ENCODE results near the gene GRIN1.
"Not testable (repeated sequence)": the region's sequence is repeated elsewhere in the genome, so short reads cannot be mapped to it uniquely, and the experiment has no call there.

The GRIN1 gene

DNA sequence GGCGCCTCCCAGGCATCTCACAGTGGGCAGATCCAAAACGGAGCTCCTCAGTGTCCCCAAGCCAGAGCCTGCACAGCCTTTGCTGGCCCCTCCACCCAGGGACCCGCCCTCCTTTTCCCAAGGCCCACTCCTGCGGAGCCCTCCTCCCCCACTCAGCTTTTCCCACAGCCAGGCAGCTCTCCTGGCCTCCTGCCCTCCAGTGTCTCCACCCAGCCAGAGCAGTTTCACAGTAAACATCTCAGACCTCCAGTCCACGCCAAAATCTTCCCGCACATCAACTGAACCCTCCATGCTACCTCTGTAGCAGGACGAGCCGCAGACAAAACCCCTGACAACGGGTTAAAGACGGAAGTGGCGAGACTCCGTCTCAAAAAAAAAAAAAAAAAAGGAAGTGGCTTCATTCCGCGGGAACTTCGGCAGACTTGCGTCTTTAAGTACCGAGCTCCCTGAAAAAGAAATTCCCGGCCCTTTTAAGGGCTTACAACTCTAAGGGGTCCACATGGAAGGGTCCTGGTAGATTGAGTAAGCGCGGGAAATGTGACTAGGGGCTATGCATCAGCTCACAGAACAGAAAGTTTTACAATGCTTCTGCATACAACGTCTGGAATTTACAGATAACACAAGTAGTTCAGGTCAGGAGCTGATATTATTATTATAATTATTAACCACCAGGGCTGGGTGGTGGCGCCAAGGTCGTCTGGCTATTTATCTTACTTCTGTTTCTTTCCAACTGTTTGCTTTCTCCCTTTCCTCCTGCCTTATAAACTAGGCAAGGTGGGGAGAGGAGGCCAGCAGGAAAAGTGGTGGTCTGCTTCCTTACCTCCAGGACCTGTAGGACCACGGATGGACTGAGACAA is 11.4 kb upstream of the GRIN1 start:
- in situ Hi-C loops (cut with MboI; ENCODE audit: low sequenced_read_pairs): no loop called here

DNA sequence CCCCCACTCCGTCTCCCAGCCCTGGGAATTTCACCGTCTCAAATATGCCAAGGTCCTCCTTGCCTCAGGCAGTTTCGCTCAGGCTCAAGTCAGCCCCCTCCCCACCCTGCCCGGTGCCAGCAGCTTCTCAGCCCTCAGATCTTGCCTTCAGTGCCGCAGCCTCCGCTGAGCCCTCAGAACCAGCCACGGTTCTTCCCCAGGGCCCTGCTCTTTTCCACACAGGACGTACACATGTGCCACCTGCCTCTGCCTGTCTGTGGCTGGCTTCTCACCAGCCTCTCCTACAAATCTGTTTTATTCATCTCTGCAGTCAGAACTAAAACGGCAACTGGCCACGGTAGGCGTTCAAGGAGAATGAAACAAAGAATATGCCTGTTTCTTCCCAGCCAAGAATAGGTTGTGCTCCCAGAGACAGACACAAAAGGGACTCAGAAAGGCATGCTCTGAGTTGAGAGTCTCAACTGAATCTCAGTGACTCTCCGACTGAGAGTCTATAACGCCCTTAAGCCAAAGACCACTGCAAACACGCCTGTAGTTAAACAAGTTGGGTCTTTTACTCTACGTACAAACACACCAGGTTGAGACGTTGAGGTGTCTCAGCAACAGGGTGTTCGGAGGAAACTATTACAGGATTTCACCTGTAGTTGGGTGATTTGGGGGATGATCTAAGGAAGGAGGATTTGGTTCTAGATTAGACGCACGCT is 10.6 kb upstream of the GRIN1 start:
- in situ Hi-C loops (cut with MboI; ENCODE audit: low sequenced_read_pairs): no loop called here

DNA sequence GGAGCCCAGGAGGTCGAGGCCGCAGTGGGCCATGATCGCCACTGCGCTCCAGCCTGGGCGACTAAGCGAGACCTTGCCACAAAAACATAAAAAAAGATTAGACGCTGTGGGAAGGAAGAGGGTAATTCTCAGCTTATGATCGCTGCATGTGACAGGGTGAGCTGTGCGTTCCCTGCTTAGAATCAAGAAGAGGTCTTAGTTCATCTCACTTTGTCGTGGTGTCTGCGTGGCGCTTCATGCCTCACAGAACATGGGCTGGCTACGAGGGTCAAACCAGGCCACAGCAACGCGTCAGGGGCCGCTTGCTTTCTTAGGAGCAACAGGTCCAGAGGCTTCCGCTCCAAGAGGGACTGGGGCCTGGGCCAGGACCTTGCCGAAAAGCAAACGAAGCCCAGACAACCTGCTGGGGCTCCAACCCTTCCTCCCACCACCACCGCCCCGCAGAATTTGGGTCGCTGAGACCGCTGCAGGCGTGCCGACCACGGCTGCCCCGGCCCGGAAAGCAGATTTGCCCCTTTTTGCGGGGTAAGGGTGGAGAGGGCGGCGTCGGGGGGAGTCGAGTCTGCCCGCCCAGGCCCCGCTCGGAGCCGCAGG is 10.0 kb upstream of the GRIN1 start:
- in situ Hi-C loops (cut with MboI; ENCODE audit: low sequenced_read_pairs): no loop called here

DNA sequence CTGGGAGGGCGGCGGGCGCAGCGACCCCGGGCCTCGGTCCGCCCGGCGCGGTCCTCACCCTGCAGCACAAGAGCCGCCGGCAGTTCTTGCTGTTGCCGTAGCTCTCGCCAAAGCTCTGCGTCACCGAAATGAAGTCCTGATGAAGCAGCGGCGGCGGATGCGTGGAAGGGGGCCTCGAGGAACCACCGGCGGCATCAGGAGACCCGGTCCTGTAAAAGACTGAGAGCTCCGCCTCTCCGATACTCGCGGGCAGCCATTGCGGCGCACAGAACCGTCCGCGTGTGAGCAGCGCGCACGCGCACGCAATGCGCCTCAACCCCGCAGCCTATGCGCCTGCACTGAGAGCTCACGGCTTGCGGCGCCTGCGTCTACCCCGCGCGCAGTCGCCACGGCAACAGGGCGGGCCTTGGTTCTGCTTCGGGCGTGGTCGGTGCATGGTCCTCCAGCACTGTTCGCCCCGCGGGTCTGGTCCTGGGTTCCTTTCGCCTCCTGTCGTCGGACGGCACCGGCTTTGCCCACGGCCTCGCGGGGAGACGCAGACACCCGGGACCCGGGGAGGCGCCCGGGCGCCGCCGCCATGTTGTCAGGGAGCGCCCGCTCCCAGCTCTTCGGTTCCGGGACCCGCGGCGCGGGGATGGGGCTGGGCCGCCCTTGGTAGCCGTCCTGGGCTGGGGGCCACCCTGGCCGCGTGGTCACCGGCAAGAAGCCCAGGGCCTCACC is 9.3 kb upstream of the GRIN1 start:
- in situ Hi-C loops (cut with MboI; ENCODE audit: low sequenced_read_pairs): no loop called here

DNA sequence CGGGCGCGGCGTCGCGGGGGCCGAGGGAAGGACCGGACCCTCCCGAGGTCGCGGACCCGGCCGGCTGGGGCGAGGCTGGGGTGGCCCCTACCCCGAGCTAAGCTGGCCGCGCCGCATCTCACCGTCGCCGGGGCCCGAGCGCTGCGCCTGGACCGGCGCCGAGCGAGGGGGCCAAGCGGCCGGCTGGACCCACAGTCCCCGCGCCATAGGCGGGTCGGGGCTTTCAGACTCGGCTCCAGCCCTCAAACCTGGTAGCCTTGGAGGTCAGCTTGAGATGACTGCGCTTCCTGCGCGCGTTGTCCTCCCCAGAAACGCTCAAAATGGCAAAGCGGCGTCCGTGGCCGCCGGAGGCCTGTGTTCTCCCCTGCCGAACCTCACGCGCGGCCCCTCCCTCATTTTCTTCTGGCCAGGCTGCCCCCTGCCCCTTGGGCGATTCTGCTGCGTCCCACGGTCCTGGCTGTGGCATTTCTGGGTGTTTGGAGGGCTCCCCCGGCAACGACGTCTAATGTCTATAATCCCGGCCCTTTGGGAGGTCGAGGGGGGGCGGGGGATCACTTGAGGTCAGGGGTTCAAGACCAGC is 8.7 kb upstream of the GRIN1 start:
- in situ Hi-C loops (cut with MboI; ENCODE audit: low sequenced_read_pairs): no loop called here

DNA sequence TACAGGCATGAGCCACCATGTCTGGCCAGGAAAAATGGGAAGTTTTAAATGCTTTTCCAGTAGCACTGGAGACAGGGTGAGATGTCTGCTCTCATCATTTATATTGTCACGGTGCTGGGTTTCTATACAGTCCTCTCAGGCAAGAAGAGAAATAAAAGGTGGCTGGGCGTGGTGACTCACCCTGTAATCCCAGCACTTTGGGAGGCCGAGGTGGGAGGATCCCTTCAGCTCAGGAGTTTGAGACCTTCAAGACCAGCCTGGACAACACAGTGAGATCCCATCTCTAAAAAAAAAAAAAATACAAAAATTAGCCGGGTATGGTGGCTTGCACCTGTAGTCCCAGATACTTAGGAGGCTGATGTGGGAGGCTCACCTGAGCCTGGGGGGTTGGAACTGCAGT is 4.8 kb upstream of the GRIN1 start:
- in situ Hi-C loops (cut with MboI; ENCODE audit: low sequenced_read_pairs): no loop called here

DNA sequence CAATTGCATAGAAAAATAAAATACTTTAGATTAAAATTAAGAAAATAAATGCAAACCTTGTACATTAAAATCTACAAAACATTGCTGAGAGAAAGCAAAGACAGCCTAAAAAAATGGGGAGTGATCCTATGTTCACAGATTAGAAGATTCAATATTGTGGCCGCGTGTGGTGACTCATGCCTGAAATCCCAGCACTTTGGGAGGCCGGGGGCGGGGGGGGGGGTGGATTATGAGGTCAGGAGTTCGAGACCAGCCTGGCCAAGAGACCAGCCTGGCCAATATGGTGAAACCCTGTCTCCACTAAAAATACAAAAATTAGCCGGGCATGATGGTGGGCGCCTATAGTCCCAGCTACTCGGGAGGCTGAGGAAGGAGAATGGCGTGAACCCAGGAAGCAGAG is 3.8 kb upstream of the GRIN1 start:
- in situ Hi-C loops (cut with MboI; ENCODE audit: low sequenced_read_pairs): not testable (repeated sequence)

DNA sequence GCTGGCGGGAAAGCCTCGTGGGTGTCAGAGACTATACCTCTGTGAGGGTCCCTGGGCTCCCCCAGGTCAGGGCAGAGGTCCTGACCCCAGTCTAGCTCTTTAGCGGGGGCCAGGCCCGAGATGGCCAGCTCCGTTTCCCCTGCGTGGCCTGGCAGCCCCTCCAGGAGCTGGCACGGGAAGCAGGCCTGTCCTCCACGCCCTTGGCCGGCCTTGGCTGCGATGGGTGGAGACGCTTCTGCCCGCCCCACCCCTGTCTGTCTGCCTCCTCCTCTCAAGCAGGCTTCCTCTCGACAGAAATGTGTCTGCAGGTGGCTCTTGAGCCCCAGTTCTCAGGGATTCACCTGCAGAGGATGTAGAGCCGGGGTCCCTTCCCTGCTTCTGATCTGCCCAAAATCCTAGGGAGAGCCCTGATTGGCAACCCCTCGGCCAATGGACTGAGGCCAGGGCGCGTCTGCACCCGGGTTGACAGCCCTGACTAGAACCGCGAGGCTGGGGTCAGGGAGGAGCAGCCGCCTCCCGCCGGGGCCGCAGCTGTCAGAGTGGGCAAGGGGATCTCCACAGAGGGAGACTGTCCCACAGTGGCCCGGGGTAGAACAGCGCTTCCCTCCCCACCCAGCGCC is 2.6 kb upstream of the GRIN1 start:
- in situ Hi-C loops (cut with MboI; ENCODE audit: low sequenced_read_pairs): no loop called here

DNA sequence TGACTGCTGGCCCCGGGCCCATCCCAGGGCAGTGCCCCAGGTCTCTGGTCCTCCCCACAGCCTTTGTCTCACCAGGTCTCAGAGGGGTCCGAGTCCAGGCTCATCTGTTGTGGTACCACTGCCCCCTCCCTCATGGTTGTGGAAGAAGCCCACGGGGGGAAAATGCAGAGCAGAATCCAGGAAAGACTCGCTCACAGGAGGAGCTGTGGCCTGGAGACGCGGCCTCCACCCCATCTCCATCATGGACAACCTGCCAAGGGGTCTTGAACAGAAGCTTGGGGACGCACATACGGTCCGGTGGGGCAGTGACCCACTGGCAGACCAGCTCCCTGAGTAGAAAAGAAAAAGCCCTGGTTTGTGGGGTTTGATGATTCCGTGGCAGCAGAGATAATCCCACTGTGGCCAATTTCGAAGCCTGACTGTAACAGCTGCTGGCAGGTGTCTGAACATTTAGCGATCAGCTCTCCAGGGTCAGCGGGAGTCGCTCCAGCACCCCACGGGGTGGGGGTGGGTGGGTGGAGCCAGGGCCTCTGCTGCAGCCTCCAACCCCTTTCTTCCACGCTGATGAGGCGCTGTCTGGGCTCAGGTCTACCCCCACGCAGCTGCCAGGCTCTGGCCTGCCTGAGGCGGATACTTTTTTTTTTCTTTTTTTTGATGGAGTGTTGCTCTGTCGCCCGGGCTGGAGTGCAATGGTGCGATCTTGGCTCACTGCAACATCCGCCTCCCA is 1.9 kb upstream of the GRIN1 start:
- in situ Hi-C loops (cut with MboI; ENCODE audit: low sequenced_read_pairs): no loop called here

DNA sequence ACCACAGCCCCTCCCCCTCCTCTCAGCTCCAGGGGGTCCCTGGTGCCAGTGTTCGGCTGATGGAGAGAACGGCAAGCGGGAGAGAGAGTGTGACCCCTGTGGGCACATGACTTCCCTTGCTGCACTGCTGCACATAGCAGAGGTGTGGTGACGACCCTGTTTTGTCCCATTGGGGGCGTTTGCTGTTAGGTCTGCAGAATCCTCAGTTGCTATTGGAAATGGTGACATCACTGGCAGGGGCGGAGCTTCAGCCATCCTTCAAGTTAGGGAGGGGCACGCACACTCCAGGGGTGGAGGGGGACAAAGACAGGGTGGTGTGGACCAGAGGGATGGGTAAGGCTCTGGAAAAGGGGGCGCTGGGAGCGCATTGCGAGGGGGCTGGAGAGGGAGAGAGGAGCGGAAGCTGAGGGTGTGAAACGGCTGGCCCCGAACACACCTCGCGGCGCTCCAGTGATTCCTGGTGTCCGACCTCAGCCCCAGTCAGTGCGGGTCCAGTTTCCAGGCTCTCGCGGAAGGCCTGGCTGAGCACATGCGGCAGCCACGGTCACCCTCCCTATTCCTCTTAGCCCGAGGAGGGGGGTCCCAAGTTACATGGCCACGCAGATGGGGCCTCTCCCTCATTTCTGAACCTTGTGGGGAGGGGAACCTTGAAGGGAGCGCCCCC is 764 bp upstream of the GRIN1 start:
- in situ Hi-C loops (cut with MboI; ENCODE audit: low sequenced_read_pairs): no loop called here

DNA sequence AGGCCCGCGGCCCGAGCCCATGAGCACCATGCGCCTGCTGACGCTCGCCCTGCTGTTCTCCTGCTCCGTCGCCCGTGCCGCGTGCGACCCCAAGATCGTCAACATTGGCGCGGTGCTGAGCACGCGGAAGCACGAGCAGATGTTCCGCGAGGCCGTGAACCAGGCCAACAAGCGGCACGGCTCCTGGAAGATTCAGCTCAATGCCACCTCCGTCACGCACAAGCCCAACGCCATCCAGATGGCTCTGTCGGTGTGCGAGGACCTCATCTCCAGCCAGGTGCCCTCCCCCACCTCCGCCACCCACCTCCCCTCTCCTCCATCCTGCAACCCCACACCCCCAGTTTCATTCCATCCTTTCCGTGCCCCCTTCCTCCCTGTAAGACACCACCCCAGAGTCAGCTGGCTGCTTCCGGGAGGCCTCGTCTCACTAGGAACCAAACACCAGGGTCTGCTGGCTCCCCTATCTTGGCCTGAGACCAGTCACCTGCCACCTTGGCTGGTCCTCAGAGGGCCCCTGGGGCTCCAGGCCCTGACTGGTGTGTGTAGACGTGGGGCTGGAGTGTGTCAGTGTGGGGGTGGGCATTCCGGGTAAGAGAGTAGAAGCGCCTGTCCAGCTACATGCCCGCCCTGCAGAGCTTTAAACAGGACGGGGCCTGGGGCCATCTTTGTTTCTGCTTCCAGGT is 655 bp downstream of the GRIN1 start:
- in situ Hi-C loops (cut with MboI; ENCODE audit: low sequenced_read_pairs): no loop called here

DNA sequence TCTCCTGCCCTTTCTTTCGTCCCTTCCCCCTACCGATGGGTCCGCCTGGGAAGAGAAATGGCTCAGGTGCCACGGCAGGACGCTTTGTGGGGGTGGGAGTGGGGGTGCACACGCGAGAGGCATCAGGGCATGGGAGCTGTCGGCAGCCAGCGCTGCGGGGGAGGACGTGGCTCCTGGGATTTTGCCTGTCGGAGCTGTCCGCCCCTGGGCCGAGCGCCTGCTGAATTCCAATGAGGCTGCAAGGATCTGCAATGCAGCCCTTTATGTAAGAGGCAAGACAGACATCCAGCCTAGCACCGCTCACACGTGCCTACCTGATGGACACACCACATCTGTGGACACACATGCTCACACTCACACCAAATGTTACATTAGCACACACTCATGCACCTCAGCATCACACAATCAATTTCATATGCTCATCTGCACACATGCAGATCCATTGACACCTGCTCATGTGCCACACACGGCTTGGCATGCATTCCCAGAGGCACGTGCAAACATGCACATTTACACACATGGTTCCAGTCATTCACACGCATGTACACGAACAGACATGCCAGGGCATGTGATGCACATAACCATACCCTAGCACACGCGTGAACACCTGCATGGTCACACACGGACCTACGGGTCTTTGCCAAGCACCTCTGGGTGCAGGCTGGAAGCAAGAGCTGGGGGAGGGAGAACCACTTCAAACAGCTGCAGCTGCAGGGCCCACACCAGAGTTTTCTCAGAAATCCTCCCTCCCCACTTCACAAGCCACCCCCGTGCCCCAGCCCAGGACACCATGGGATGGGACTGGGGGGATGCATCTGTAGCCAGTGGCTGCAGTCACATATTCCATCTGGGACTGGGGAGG is 1.4 kb downstream of the GRIN1 start:
- in situ Hi-C loops (cut with MboI; ENCODE audit: low sequenced_read_pairs): no loop called here

DNA sequence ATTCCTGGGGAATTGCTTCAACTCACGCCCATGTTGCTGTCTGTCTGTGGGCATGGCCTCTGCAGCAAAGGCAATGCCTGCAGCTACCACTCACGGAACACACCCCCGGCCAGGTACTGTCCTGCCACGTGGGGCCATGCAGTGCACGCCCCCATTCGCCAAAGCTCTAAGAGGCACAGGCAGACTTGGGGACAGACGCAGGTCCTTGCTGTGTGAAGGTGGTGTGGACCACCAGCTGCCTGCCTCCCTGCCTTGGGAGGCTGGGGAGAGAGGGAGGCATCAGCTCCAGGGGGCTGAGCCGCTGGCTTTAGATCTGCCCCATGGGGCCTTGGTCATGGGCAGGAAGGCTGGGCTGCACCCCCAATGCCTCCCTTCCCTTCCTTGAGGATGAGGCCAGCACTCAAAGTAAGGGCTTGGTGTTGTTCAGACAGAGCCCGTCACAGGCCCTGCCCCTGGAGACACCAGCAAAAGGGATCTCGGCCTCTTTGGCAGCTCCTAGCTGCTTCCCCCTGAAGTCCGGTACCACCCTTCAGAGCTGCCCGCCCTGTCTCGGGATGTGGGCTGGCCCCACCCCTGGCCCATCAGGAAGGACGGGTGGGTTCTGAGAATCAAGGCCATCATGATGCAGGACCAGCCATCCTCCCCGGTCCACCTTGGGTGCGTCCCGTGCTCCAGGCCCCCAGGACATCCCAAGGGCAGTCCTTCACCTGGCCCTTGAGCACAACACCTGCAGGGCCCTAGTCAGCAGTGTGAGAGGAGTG is 2.3 kb downstream of the GRIN1 start:
- in situ Hi-C loops (cut with MboI; ENCODE audit: low sequenced_read_pairs): no loop called here

DNA sequence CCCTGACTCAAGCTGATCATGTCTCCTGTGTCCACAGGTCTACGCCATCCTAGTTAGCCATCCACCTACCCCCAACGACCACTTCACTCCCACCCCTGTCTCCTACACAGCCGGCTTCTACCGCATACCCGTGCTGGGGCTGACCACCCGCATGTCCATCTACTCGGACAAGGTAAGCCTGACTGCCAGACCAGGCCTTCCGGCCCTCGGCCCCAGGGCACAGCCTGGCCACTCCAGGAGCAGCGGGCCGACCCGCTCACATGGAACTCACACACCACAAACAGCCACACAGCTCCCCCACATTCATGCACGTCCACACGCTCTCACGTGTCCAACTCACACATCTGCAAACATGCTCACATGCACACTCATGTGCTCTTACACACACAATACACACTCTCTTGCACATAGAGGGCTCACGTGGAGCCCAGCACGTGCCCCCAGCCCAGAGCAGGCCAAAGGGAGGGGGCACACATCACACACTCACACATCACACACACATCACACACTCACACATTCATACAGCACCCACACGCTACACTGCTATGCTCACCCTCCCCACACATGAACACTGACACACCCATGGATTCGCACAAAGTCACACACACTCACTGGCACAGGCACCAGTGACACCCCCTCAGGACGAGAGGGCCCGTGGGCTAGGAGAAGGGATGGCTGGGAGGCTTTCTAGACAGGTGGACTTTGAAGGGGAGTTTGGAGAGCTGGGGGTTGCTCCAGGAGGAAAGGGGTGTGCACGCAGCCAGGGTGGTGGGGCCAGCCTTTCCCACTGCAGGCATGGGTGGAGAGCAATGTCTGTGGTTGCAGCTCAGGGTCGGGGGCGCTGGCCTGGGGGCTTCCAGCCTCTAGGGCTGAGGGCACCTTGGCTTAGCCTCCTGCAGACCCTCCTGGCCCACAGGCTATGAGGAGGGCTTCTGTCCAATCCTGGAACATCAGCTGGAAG is 3.3 kb downstream of the GRIN1 start:
- in situ Hi-C loops (cut with MboI; ENCODE audit: low sequenced_read_pairs): no loop called here

DNA sequence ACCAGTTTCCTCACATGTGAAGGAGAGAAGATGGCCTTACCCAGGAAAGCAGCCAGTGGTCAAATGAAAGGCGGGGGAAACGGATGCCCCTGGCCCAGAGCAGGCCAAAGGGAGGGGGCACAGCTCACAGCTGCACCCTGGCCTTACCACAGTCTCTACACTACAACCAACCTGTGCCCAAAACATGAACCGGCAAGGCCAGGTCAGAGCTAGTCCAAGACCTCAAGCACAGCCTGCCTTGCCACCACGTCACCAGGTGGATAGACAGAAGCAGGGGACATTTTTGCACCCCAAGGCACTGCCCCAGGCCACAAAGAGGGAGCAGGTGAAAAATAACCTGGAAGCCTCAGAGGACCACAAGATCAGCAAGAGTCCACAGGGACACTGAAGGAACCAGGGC is 4.5 kb downstream of the GRIN1 start:
- in situ Hi-C loops (cut with MboI; ENCODE audit: low sequenced_read_pairs): no loop called here

All from hTERT RPE-1 (cell line).